Fibroblast of pulmonary artery (primary cell): ENCODE data around the gene LRRK1.

Experiments
- DNase-seq: peaks from one replicate; pipeline ENCODE4 v3.0.0-alpha.2; 2010; ENCODE audit warnings: low read depth
- H3K4me3 ChIP-seq: replicated peaks from 2 replicates; pipeline ENCODE4 v1.5.1; 2011; ENCODE audit warnings: low read depth, mild to moderate bottlenecking, control low read depth, low read length, moderate library complexity
- CTCF ChIP-seq: IDR thresholded peaks from 2 replicates; pipeline ENCODE4 v1.5.1; 2011; ENCODE audit warnings: mild to moderate bottlenecking, control low read depth, low read length, inconsistent platforms; ENCODE audit errors: missing control alignments

LRRK1 gene

DNA sequence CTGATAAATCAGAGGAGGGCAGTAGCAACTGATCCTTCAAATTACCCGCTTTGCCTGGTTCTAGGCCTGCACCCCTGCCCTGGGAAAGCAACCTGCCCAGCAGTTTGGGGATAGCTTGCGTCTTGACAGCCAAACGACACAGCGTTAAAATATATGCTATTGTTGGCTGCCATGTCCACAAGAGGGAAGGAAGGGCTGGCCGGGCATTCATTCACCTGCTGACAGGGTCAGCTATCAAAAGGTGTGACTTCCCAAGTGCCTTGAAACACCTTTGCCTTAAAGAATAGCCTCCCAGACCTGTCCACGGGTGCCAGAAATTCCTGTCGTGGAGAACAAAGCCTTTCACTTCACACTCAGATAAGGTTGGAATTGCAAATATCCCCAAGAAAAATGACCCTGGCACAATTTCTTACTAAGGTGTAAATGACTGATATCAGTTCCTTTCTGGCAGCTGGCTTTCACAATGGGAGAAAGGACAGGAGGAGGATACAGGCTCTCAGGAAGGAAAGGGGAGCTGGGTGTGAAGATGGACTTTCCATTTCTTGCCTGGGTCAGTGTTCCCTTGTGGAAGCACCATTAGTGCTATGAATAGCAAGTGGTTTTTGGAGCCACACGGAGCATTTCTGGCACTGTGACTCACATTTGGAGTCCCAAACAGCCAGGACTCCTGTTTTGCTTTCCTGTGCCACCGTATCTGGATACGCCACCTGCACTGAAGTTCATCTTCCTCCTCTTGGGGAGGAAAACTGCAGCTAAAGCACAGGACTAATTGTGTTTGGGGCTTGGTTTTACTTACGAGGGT, 20.3 kb upstream of the LRRK1 start:
- DNase-seq, result no peak
- TF ChIP-seq CTCF, result no peak
- H3K4me3 ChIP-seq, result no peak overlapping the region

GRCh38 chr15:100899601-100900000, 19.6 kb upstream of the LRRK1 start:
- H3K4me3 ChIP-seq, result no peak overlapping the region
- DNase-seq, result no peak
- no peak for TF ChIP-seq CTCF

DNA sequence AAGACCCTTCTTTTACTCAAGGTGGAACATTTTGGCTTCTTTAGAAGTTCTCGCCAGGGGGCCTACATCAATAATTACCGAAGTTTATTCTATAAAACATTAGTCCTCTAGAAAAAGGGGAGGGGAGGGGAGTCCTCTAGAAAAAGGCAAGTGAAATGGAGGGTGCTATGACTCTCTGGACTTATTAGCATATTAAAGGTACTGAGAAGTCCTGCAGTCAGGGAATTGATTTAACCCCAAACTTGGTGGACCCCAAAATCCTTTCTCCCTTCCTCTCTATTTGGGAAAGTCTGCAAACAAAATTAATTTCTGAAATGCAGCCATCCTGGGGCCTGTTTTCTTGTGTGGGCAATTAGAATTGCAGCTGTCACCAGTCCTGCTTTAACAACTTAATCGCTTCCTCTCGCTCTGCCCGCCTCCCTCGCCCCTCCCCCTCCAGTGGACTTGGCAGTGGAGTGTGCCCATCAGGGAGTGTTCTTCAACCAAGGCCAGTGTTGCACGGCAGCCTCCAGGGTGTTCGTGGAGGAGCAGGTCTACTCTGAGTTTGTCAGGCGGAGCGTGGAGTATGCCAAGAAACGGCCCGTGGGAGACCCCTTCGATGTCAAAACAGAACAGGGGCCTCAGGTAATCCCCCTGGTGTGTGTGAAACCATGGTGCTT, 18.9 kb upstream of the LRRK1 start:
- H3K4me3 ChIP-seq, result no peak overlapping the region
- DNase-seq, result no peak
- TF ChIP-seq CTCF, result no peak

- H3K4me3 ChIP-seq, result no peak overlapping the region
- DNase-seq, result no peak
Observed at GRCh38 chr15:100900795-100901169, 18.4 kb upstream of the LRRK1 start.

GRCh38 chr15:100901296-100901695, 17.9 kb upstream of the LRRK1 start:
- DNase-seq, result no peak
- no peak overlapping the region for H3K4me3 ChIP-seq
- TF ChIP-seq CTCF, result no peak

More at GRCh38 chr15:100900795-100901169, 18.4 kb upstream of the LRRK1 start:
- TF ChIP-seq CTCF, result no peak

DNA sequence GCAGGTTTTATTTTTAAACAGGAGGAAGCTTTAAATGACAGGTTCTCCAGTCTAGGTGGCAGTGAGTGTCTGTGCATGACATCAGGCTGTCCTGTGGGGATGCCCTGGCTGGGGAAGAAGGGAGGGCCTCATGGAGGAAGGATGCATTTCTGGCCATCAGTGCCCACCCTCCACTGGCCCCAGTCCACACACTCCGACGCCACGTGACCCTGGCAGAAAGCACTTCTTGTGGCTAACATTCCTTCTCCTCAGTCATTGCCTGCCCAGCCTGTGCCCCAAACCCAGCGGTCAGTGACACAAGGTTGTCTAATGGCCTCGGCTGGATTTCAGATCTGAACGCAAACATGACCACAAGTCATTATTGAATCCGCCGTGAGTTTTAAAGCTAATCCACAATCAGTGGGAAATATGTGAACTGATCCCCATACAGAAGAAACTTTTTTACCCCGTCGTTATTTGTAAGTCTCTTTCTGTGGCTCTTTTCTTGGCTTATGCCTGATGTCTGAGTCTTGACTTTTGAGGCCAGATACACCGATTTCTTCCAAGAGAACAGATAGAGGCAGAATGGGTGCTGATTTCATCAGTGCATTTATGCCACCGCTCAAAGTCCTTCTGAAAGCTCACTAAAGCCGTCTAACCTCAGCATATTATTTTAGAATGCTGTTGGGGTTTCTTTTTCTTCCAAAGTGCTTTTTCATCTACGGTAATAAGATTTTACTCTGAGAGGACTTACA, 17.3 kb upstream of the LRRK1 start:
- TF ChIP-seq CTCF, result no peak
- H3K4me3 ChIP-seq, result peak overlapping the region; percentile 14
- no peak for DNase-seq
